Lung (tissue), 12 donors: ENCODE measurements around the gene RNF151. TPM values are rescaled to one million over a fixed set of nuclear protein-coding genes. Genes with fewer than 3 reads are reported as not detected.

ENCODE experiments used
- ATAC-seq: fragments of 200-7000 bp; cut with Tn5 transposase; one replicate; pipeline ENCODE4 v1.9.1; 2020; ENCODE audit warnings: moderate number of reproducible peaks; ENCODE audit not compliant: insufficient read depth, low FRiP score
- DNase-seq, 3 donors: peaks; one replicate each; pipeline ENCODE4 v3.0.0-alpha.2; 2013 to 2017
- H3K27ac ChIP-seq, 2 donors: one replicate each; pipeline ENCODE4 v1.5.1; 2013; ENCODE audit warnings: mild to moderate bottlenecking in 2 of 2, moderate library complexity in 2 of 2, control low read depth in 1 of 2, inconsistent platforms in 1 of 2, low read depth in 1 of 2, low read length in 1 of 2
- H3K27me3 ChIP-seq, 3 donors: one replicate each; pipeline ENCODE4 v1.5.1; 2013; ENCODE audit warnings: low read length in 2 of 3; ENCODE audit not compliant: control insufficient read depth in 3 of 3, insufficient read depth in 3 of 3
- H3K36me3 ChIP-seq, 4 donors: one replicate each; pipeline ENCODE4 v1.5.1; 2013; ENCODE audit warnings: low read length in 4 of 4, mild to moderate bottlenecking in 1 of 4, moderate library complexity in 1 of 4; ENCODE audit not compliant: control insufficient read depth in 4 of 4, insufficient read depth in 4 of 4
- H3K4me1 ChIP-seq, 5 donors: one replicate each; pipeline ENCODE4 v1.5.1; 2013; ENCODE audit warnings: low read length in 5 of 5, mild to moderate bottlenecking in 2 of 5, moderate library complexity in 1 of 5; ENCODE audit not compliant: control insufficient read depth in 5 of 5, insufficient read depth in 5 of 5
- H3K4me3 ChIP-seq: one replicate; pipeline ENCODE4 v1.5.1; 2013; ENCODE audit warnings: mild to moderate bottlenecking, control low read depth, moderate library complexity
- H3K9ac ChIP-seq, 2 donors: one replicate each; pipeline ENCODE4 v1.5.1; 2013; ENCODE audit warnings: low read length in 2 of 2, control low read depth in 1 of 2; ENCODE audit not compliant: insufficient read depth in 1 of 2
- H3K9me3 ChIP-seq, 4 donors: one replicate each; pipeline ENCODE4 v1.5.1; 2013; ENCODE audit warnings: low read length in 3 of 4, mild to moderate bottlenecking in 1 of 4, moderate library complexity in 1 of 4; ENCODE audit not compliant: control insufficient read depth in 4 of 4, insufficient read depth in 3 of 4
- CTCF ChIP-seq: IDR thresholded peaks from 2 replicates; pipeline ENCODE4 v1.5.1; 2012; ENCODE audit warnings: mild to moderate bottlenecking; ENCODE audit errors: control extremely low read depth, extremely low read depth
- WGBS, 2 donors: extraction: QIAGEN DNeasy Blood & Tissue Kit; methylation state at CpG; one replicate each; pipeline ENCODE4 v1.1.7; 2013; 5-methylcytosine and 5-hydroxymethylcytosine counted together
- polyA plus RNA-seq, 2 donors: library from polyadenylated mRNA; stranded (reverse); fragments of 200-250 nt; gene quantifications; one replicate each; pipeline ENCODE4 v1.2.1, GENCODE V29; 2013
- total RNA-seq, 2 donors: library from RNA; depleted of rRNA in 1 of 2; stranded (reverse); fragments of >200 nt in 1 of 2; gene quantifications; one replicate each; pipeline ENCODE4 v1.2.1, GENCODE V29; 2014 to 2021
- donor health status: control.
- donor health status: control.
- donor health status: Bipolar disorder and iron deficiency.
- donor health status: healthy.
- donor health status: DM: yes; HTN: yes; CAD: no.

Gene RNF151
- total and polyA plus RNA-seq, 4 donors = 0.15 TPM; not detected in 3

GRCh38 chr16:1968146-1968953, 1.7 kb downstream of the RNF151 start:
- TF ChIP-seq CTCF = no peak
- WGBS, 2 donors = 90 to 92% methylated on average over 41 of the region's 41 CpGs
- no peaks in the 10 kb centered on the region for H3K27me3 ChIP-seq
- DNase-seq (no peak), ATAC-seq (no peak)
- H3K9me3 ChIP-seq = no peaks in the 10 kb centered on the region
- no peak overlapping the region for H3K9ac ChIP-seq
- H3K4me1 ChIP-seq = peaks cover 6 to 26% (median 10%) of the 10 kb centered on the region in 5 donors
- no peak overlapping the region for H3K27ac ChIP-seq
- H3K4me3 ChIP-seq = no peak overlapping the region
- peaks cover 0 to 11% (median 5%) of the 10 kb centered on the region in 4 donors for H3K36me3 ChIP-seq

DNA sequence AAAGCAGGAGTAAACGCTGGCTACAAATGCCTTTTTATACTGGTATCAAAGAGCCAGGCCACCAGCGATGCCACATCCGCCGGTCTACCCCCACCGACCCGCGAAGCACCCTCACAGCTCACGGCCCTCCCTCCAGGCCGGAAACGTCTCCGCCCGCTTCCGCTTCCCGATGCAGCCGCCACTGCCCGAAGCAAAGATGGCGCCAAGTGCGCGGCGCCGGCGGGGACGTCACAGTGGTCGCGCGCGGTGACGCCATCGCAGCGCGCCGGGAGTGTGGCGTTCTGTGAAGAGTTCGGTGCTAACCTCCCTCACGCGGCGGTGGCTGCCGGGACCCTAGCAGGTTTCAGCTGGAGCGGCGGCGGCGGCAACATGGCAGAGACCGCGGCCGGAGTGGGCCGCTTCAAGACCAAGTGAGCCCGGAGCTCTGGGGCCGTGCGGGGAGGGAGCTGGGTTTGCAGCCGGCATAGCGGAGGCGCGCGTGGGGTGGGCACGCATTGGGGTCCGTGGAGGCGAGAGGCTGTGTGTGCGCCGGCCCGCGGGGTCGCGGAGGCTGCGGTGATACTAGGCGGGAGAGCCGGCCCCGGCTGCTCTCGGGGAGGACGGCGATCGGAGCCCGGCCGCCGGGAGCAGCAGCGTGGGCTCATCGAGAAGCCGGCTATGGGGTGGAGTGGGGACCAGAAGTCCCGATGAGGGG, 5.3 kb downstream of the RNF151 start, which contains the start of gene TBL3:
TSS of gene TBL3 (plus strand) at position 258 of the 694 bp plus-strand sequence. CDS start at position 370, 112 bp downstream.
- DNase-seq (peak; percentile 94 to 97 (median 96)), ATAC-seq (peak; percentile 89)
- Histone ChIP-seq H3K36me3 (peaks cover 0 to 31% (median 14%) of the 10 kb centered on the region in 4 donors), H3K4me1 (peaks cover 0 to 11% (median 7%) of the 10 kb centered on the region in 5 donors), H3K9me3 (peaks cover 0 to 12% (median 0%) of the 10 kb centered on the region in 4 donors), H3K27ac (peak within 1 kb of the TSS; percentile 91), H3K27me3 (no peaks in the 10 kb centered on the region), H3K4me3 (peak within 1 kb of the TSS; percentile 97), H3K9ac (peak within 1 kb of the TSS; percentile 33 to 63)
- WGBS, 2 donors = 0% methylated on average over 78 of the region's 78 CpGs
- TF ChIP-seq CTCF = peak; percentile 12

GRCh38 chr16:1972490-1972877, 5.8 kb downstream of the RNF151 start:
- 3 to 5% methylated on average over 20 to 22 of the region's 22 CpGs for WGBS, 2 donors
- peaks cover 0 to 11% (median 7%) of the 10 kb centered on the region in 5 donors for H3K4me1 ChIP-seq
- peak overlapping the region; percentile 97 for H3K4me3 ChIP-seq
- no peak for ATAC-seq
- H3K36me3 ChIP-seq = peaks cover 0 to 35% (median 15%) of the 10 kb centered on the region in 4 donors
- H3K9ac ChIP-seq = peak overlapping the region; percentile 23 to 63
- no peak for TF ChIP-seq CTCF
- no peak overlapping the region for H3K27ac ChIP-seq
- H3K9me3 ChIP-seq = peaks cover 0 to 14% (median 0%) of the 10 kb centered on the region in 4 donors
- no peak for DNase-seq
- H3K27me3 ChIP-seq = no peaks in the 10 kb centered on the region
